B cell (primary cell): Measurements from ENCODE around the gene LGALS14.

ENCODE experiments used
- EZH2 ChIP-seq: IDR thresholded peaks from 2 replicates; pipeline ENCODE4 v1.6.1; 2012; ENCODE audit warnings: borderline replicate concordance, low read depth, mild to moderate bottlenecking, moderate library complexity, low read length; ENCODE audit not compliant: insufficient read depth, poor library complexity, severe bottlenecking
- TF ChIP-seq, protein P1 (sequence below): fragments of 200-600 bp; IDR thresholded peaks from one replicate; pipeline ENCODE4 v1.8.0; 2022; ENCODE audit warnings: antibody characterized with exemption, mild to moderate bottlenecking

DNA sequence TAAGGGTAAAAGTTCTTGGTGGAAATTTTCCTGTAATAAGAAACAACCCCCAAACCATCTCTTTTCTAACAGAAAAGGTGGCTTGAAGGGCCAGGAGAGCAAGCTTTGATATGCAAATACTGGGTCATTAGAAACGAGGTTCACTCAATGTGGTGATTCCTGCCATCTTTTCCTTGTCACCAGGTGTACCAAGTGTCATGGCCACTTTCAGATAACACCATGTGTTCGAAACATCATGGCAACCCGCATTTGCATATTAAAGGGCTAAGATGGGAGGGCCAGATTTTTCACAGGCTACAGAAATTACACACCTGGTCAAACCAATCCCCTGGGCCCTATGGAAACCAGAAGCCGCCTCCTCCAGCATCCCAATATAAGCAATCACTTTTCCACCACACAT lies 33.3 kb upstream of the LGALS14 start:
- TF ChIP-seq, protein P1, sequence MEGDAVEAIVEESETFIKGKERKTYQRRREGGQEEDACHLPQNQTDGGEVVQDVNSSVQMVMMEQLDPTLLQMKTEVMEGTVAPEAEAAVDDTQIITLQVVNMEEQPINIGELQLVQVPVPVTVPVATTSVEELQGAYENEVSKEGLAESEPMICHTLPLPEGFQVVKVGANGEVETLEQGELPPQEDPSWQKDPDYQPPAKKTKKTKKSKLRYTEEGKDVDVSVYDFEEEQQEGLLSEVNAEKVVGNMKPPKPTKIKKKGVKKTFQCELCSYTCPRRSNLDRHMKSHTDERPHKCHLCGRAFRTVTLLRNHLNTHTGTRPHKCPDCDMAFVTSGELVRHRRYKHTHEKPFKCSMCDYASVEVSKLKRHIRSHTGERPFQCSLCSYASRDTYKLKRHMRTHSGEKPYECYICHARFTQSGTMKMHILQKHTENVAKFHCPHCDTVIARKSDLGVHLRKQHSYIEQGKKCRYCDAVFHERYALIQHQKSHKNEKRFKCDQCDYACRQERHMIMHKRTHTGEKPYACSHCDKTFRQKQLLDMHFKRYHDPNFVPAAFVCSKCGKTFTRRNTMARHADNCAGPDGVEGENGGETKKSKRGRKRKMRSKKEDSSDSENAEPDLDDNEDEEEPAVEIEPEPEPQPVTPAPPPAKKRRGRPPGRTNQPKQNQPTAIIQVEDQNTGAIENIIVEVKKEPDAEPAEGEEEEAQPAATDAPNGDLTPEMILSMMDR = no peak
- no peak for TF ChIP-seq EZH2
